MM.1S (cell line): ENCODE results near the gene MAP2K7.

Experiments used
- CTCF ChIP-seq: fragments of 300-600 bp; sonication (generic); IDR thresholded peaks from 2 replicates; pipeline ENCODE4 v1.5.1; 2016; ENCODE audit warnings: antibody characterized with exemption, low read length, mixed read lengths
- EZH2 ChIP-seq: fragments of 300-600 bp; sonication (generic); optimal IDR thresholded peaks from 2 replicates; pipeline ENCODE3; 2017; ENCODE audit warnings: low read depth, mild to moderate bottlenecking, antibody characterized with exemption, low read length, mixed read lengths
- EZH2phosphoT487 ChIP-seq: fragments of 300-600 bp; sonication (generic); IDR thresholded peaks from 2 replicates; pipeline ENCODE4 v1.6.1; 2018; ENCODE audit warnings: antibody characterized with exemption, low read length

- TF ChIP-seq CTCF (no peak), EZH2 (no peak), EZH2phosphoT487 (no peak)
These were observed 22.5 kb downstream of the MAP2K7 start, which contains the start of gene CTXN1 for GRCh38 chr19:7926021-7926726.
